ENCODE measurements around the gene ADARB2. TPM values are rescaled to one million over a fixed set of nuclear protein-coding genes. Genes with fewer than 3 reads are reported as not detected.

The ADARB2 gene
- total and polyA plus RNA-seq, 2 experiments from 2014 or later = 2.0 to 5.0 TPM

GRCh38 chr10:1475098-1475591 lies 262.2 kb downstream of the ADARB2 start:
- Histone ChIP-seq H3K4me3 (no peak overlapping the region), H3K27ac (ENCODE audit: low read depth) (no peak overlapping the region), H3K79me2 (replicated peaks; ENCODE audit: insufficient read depth) (no peaks in the 10 kb centered on the region), H3K4me2 (no peak overlapping the region; the same call in 1 of the 2 replicates), H3F3A (replicated peaks; ENCODE audit: low read depth) (no peaks in the 10 kb centered on the region), H3K4me1 (ENCODE audit: insufficient read depth) (peaks cover 12% of the 10 kb centered on the region), H2AFZ (no peak overlapping the region), H4K20me1 (replicated peaks; ENCODE audit: insufficient read depth) (no peaks in the 10 kb centered on the region), H3K36me3 (ENCODE audit: insufficient read depth) (no peaks in the 10 kb centered on the region), H3K27me3 (ENCODE audit: insufficient read depth) (no peaks in the 10 kb centered on the region), H3K9me2 (ENCODE audit: insufficient read depth) (peaks cover 4% of the 10 kb centered on the region; the same call in 1 of the 2 replicates)
- TF ChIP-seq STAT1 (IDR thresholded peaks at IDR 0.05; ENCODE audit: unreplicated experiment) (no peak), ZNF114 (CRISPR knock-in tag; IDR thresholded peaks at IDR 0.05) (no peak), POLR2AphosphoS5 (IDR thresholded peaks at IDR 0.05; ENCODE audit: low read depth) (no peak), JUNB (IDR thresholded peaks at IDR 0.05; ENCODE audit: unreplicated experiment) (no peak), CREB1 (CRISPR knock-in tag; IDR thresholded peaks at IDR 0.05; ENCODE audit: low read depth) (no peak), ETS1 (IDR thresholded peaks at IDR 0.05) (no peak), EZH2 (IDR thresholded peaks at IDR 0.05; ENCODE audit: low read depth, unreplicated experiment) (no peak), ZNF462 (CRISPR knock-in tag; IDR thresholded peaks at IDR 0.05) (no peak), EZH2phosphoT487 (IDR thresholded peaks at IDR 0.05; ENCODE audit: unreplicated experiment) (no peak), ZNF331 (CRISPR knock-in tag; IDR thresholded peaks at IDR 0.05; ENCODE audit: low read depth) (no peak), CTCF (conservative IDR thresholded peaks at IDR 0.05; ENCODE audit: low read depth in 2 of 2) (no peak)
- H3K27ac Mint-ChIP-seq = no peak overlapping the region
- no peak overlapping the region for H3K4me3 Mint-ChIP-seq
- peaks cover 31% of the 10 kb centered on the region for H3K9me3 Mint-ChIP-seq
- no peak for DNase-seq (ENCODE audit: low spot score)
- peaks cover 20% of the 10 kb centered on the region for H3K4me1 Mint-ChIP-seq
- H3K27me3 Mint-ChIP-seq (ENCODE audit: insufficient read depth, low read depth, poor library complexity) = peaks cover 11% of the 10 kb centered on the region
- ATAC-seq = peak; percentile 59
- peaks cover 18% of the 10 kb centered on the region for H3K36me3 Mint-ChIP-seq (ENCODE audit: low read depth)
